Suppressor macrophage (primary cell): ENCODE results near the gene SLC24A3.
"Not testable (repeated sequence)": the region's sequence is repeated elsewhere in the genome, so short reads cannot be mapped to it uniquely, and the experiment has no call there.

Experiments
- DNase-seq, 4 experiments: peaks; one replicate each; pipeline ENCODE4 v3.0.0-alpha.2; 2020 to 2022

SLC24A3 gene

DNA sequence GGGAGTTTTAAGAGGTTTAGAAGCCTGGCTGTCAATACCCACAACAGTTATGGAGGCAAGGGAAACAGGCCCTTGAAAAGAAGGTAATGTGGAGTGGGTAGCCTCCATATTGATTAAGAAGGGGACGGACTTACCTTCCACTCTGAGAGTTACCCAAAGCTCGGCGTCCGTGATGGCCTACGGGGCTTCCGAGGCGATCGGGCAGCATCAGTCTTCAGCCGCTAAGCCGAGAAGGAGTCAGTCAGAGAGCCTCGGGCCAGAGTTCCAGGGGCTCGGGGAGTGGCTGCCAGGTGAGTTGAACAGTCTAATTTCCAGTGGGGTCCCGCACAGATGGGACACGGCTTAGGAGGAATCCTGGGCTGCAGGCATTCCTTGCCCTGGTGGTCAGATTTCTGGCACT is 541.8 kb downstream of the SLC24A3 start:
- not testable (repeated sequence) for DNase-seq

DNA sequence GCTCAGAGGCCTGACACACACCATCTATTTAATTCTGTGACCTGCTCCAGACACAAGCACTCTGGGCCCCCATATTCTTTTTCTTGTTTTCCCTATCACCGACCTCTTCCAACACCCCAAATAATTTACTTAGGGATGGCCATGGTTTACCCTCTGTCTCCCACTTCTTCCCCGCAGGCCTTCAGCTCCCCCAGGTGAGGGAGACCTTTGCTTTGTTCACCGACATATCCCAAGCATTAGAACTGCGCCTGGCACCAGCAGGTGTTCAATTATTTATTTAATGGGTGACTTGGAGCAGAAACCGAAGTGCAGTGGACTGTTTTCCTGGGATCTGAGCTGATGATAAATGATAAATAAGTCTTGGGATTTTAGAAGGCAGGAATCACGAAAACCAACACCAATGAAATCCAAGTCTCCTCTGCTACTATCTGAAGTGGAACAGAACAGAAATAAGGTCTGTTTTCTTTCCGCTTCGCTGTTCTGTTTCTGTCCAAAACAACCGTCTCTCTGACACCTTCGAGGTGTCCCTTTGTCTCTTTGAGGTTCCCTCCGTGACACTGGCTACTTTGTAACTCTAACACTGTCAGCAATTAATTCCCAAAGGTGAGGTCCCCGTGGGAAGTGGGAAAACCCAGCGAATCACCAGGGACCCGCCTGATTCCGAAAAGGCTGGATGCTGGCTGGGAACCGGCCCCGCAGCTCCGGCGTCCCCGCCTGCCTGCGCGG is 544.5 kb downstream of the SLC24A3 start:
- no peak for DNase-seq

DNA sequence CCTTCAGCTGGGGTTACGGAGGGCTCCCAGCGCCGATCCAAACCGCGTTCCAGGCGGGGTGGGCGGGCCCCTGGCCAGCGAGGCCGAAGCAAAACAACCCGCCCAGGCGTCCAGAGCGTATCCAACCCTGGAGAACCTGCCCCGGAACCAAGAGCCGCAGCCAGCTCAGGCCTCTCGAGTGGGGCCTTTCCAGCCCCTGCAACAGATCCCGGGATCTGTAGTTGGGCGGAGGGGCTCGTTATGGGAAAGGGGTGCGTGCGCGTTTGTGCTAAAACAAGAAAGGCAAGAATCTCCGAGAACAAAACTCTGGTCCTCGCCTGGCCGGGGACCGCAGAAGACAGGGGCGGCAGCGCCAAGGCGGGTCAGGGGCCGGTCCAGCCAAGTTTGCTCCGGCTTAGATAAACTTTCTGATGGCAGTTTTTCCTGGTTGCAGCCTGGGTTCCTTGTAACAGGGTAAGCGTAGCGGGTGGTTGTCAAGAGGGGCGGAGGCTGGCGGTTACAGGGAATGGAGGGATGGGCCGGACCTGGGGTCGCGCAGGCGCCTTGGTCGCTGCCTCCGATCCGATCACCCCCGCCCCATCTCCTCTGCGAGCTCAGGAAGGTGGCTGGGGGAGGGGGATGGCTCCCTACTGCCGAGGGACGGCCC is 545.2 kb downstream of the SLC24A3 start:
- DNase-seq = peak; percentile 67 to 83 (median 76)

DNA sequence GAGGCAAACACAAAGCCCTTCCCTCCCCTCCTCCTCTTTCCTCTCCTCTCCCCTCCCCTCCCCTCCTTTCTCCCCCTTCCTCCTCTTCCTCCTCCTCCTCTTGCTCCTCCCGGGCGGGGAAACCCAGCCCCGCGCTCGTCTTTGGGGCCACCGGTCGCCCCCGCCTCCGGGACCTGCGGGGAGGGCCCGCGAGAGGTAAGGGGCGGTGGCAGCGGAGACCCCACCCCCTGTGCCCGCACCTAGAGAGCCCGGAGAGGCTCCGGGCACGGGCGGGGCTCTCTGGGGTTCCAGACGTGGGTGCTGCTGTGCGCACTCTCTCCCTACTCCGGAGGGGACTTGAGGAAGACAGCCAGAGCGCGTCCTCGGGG is 545.7 kb downstream of the SLC24A3 start, which contains the start of gene RIN2:
TSS of gene RIN2 (plus strand) at position 126 of the 368 bp plus-strand sequence. CDS start 131,344 bp downstream, outside the sequence.
- peak in 2 of 4 experiments; percentile 45 to 59 for DNase-seq

DNA sequence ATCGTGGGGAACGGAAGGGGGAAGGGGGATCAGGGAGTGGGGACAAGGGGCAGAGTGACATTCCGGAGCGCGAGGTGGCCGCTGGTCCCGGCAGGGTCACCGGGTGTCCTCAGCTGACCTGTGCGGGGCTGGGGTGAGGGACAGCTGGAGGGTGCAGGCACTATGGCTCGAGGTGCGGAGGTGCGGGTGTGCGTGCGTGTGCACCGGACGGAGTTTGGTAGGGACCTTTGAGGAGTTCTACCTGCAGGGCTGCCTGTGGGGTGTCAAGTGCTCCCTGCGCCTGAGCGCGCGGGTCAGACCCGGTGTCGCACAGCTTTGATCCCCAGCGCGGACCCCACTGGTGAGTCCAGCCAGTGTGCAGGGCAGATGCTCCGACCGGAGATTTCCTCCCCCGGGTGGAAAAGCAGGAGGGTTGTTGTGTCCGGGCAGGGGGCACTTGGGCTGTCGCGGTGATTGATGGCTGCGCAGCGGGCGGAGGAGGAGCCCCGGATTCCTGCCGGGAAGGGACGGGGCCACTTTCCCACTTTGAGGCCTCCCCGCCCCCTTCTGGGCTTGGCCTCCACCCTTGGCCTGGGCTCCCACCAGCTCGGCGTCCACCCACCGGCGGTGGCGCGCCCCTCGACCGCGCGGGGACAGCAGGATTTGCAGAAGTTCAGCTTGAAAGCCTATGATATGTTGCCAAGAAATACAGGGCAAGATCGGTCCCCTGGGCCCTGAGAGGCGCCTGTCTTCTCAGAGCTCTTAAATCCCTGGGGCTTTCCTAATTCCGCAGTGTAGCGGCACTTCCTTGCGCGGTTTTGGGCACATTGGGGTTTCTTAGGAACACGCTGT is 546.3 kb downstream of the SLC24A3 start:
- peak; percentile 67 to 84 (median 80) for DNase-seq

DNA sequence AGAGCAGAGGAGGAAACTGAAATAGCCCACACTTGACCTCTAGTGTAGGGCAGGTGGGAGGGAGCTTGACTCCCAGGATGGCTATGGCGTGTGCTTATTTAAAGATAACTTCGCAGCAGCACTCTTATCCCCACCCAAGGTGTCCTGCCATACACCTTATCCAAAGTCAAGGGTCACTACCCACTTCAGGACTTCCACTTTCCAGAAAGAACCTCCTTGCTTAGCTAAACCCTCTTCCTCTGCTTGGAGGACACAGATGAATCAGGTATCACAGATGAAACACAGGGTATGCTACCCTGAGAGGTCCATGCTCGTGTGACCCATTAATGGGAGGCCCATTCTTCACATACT is 547.9 kb downstream of the SLC24A3 start:
- DNase-seq = no peak

DNA sequence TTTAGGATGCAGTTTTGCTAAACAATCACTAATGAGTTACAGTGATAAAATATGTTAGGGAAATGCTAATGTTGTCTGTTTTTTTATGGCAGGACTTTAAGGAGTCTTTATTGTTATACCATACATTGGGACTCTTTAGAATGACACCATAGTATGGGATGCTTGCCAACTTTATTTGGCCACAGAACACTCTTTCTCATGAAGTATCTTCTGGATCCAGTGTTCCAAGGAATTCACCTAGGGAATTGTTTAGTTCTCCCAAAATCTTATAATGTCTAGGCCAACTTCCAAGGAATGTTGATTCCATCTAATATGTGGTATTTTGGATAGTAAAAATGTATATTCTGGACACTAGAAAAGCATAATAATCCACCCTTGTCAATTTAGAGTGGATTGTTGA is 548.9 kb downstream of the SLC24A3 start:
- no peak for DNase-seq

DNA sequence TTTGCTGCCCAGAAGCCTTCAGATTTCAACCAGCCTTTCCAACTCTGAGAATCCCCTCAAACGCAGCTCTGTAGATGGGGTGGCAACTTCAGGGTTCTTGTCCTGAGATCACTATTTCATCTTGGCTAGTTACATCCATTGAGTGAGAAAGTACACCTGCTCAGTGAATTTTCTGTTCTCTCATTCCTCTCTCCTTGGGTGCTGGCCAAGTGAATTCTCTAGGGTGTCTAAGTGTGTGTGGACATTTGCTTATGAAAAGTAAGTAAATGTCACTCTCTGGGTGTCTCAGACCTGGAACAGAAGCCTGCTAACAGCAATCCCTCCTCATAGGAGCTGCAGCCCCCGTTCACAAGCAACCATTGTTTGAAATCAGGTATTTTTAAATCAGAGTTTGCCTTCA is 549.4 kb downstream of the SLC24A3 start:
- DNase-seq = no peak

DNA sequence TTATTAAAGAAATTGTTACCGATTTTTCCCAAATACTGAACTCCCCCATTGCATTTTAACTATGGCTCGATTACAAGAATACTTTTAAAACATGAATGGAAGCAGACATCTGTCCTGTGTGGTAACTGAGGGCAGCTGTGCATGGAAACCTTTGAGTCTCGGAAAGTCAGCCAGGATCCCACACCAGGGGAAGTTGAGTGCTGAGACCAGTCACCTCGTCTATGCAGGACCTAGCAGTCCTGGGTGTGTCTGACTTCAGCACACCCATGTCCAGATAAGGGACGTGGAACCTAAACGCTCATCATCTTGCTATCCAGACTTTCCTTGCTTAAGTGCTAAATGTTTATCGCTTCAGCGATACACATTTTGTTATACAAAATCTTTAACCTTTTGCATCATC is 551.8 kb downstream of the SLC24A3 start:
- peak in 3 of 4 experiments; percentile 28 to 33 (median 29) for DNase-seq

DNA sequence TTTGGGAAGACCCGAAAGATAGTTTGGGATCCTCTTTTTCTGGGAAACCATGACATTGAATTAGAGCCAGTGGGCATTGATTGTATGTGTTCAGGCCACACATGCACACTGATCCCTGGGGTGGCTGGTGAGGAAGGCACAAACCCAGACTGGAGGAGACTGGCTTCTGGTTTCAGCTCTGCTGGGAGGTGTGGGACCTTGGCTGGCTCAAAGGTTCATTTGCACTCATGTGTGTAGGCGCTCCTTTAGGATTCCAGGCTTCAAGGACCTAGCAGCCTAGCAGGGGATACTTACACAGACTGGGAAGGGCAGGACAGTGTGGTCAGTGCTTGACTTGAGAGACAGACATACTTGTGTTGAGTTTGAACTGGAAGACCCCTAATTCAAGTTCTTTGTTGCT is 552.8 kb downstream of the SLC24A3 start:
- no peak for DNase-seq

DNA sequence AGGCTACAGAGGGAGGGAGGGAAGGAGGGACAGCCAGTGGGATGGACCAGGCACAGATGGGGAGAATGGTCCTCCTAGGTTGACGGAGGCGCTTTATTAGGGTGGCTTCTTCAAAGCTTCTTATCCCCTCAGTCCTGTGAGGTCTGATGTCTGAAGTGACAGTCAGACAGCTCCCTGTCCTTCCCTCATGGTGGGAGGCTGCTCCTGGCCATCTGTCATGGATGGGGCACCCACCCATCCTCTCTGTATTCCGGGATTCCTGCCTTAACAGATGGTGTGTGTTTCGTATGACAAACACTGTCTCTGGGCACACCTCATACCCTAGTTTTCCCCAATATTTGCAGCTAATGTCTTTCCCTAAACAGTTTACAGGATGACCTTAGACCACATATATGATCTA is 553.5 kb downstream of the SLC24A3 start:
- DNase-seq = no peak

DNA sequence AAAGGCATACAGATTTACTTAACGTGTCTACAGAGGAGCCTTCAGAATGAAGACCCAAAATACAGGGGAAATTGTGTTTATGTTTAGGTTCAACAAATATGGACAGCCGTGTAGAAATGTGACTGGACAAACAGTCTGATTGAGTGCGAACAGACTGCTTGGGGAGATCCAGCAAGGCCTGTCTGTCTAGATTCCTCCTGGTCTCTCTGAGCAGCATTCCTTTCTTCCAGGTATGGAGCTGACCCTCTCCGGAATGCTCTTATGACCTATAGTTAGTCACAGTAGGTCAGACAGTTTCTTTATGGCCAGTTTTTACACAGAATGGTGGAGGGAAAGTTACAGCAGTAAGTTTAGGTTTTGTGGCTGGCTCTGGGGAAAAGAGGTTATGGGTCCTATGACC is 554.6 kb downstream of the SLC24A3 start:
- no peak for DNase-seq

DNA sequence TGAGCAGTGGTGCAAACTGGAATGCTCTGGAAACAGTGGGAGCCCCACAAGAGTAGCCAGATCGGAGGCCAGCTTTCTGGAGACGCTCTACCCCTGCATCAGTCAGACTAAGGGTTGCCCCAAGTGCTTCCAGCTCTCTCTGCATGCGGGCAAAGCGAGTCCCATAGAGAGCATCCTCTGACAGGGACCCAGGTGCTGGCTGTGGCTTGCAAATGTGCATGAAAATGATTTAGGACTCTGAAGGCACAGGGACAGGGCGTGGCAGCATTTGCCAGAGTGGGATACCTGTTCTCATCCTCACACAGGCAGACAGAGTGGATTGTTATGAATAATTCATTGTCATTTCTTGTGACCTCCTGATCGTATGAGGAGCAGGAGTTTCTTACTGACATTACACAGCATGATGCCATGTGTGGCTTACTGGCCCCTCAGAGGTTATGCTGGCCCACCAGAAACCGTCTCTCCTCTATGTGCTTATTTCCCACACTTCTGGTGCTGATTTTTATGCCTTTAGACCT is 555.9 kb downstream of the SLC24A3 start:
- DNase-seq = no peak

DNA sequence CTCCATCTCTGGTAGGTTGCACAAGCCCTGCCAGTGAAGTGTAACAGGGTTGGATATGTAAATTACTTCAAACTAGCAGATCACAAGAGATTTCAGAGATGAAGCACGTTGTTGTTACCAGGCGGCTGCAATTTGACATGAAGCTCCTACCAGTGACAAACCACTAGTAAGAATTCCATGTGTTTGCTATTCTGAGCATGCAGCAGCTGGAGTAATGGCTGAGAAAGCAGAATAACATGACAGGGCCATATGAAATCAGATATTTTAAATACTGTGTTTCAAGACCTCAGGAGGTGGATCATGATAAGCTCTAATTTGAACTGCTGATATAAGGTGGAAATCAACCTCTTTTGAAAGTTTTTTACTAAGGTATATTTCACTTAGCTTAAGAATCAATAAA is 557.1 kb downstream of the SLC24A3 start:
- DNase-seq = no peak

DNA sequence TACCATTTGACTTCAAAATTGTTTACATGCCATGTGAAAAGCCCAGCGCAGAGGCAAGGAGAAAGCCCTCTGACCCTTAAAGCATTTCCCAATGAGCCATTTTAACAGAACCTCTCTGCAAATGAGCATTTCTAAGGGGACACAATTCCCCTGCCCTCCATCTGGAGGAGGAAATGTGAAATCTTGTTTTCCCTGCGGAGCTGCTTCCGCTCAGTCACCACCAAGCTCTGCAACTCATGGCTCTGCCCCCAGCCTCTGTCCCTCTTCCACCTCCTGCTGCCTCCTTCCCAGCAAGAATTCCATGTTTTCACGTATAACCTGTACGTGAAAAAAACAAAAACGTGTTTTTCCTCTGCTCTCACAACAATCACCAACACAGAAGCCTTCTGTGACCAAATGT is 557.9 kb downstream of the SLC24A3 start:
- no peak for DNase-seq

DNA sequence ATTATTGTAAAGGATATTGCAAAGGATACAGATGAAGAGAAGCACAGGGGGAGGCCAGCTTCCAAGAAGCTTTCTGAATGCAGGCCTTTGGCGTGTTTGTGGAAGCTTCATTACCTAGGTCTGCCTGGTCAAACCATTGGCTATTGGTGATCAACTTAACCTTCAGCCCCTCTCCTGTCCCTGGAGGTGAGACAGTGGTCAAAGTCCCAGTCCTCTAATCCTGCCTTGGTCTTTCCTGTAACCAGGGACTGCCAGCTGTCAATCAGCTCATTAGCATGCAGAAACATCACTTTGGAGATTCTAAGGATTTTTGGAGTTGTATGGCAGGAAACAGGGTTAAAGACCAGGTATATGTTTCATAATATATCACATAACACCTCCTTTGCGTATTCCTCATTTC is 558.6 kb downstream of the SLC24A3 start:
- DNase-seq = no peak
